AG04449 (cell line): Measurements from ENCODE around the gene MPL.

Experiments used
- CTCF ChIA-PET: fragments of 350-600 bp; formaldehyde crosslinking; extraction: SDS; loops from one replicate; lab custom pipeline; 2021; ENCODE audit warnings: antibody characterized with exemption; lab: Yijun Ruan, JAX
- POLR2A ChIA-PET: fragments of 400-600, 350-600 bp; formaldehyde crosslinking; extraction: SDS; loops from one replicate; lab custom pipeline; 2020; ENCODE audit warnings: antibody characterized with exemption, inconsistent platforms; lab: Yijun Ruan, JAX
- DNase-seq: peaks from one replicate; pipeline ENCODE4 v3.0.0-alpha.2; 2010; ENCODE audit warnings: low read depth, low spot score
- H3K4me3 ChIP-seq: 2 replicates; pipeline ENCODE4 v1.5.1; 2011; ENCODE audit warnings: low read depth, mild to moderate bottlenecking, control low read depth, low read length
- CTCF ChIP-seq: IDR thresholded peaks from one replicate; pipeline ENCODE4 v1.5.1; 2011; ENCODE audit warnings: mild to moderate bottlenecking, moderate library complexity, low read length, control low read depth, inconsistent platforms; ENCODE audit not compliant: insufficient read depth; ENCODE audit errors: missing control alignments

MPL gene

GRCh38 chr1:43314233-43314632 lies 23.4 kb upstream of the MPL start:
- CTCF ChIA-PET, result no interaction called here

DNA sequence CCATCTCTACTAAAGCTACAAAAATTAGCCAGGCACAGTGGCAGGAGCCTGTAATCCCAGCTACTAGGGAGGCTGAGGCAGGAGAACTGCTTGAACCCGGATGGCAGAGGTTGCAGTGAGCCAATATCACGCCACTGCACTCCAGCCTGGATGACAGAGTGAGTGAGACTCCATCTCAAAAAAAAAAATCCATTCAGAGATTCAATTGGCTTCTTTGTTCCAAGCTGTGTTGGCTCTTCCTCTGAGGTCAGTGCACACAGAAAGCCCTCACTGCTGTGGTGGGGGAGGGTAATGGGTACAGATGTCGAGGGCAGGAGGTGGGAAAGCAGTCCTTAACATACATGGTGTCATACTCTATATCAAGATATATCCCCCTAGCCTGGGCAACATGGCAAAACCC lies 22.1 kb upstream of the MPL start:
- ChIA-PET CTCF (no interaction called here), POLR2A (no interaction called here)
- no peak for TF ChIP-seq CTCF
- no peak for DNase-seq
- H3K4me3 ChIP-seq, result no peak overlapping the region

More at GRCh38 chr1:43314233-43314632, 23.4 kb upstream of the MPL start:
- no peak for DNase-seq
- H3K4me3 ChIP-seq, result no peak overlapping the region
- POLR2A ChIA-PET, result no interaction called here
- no peak for TF ChIP-seq CTCF

DNA sequence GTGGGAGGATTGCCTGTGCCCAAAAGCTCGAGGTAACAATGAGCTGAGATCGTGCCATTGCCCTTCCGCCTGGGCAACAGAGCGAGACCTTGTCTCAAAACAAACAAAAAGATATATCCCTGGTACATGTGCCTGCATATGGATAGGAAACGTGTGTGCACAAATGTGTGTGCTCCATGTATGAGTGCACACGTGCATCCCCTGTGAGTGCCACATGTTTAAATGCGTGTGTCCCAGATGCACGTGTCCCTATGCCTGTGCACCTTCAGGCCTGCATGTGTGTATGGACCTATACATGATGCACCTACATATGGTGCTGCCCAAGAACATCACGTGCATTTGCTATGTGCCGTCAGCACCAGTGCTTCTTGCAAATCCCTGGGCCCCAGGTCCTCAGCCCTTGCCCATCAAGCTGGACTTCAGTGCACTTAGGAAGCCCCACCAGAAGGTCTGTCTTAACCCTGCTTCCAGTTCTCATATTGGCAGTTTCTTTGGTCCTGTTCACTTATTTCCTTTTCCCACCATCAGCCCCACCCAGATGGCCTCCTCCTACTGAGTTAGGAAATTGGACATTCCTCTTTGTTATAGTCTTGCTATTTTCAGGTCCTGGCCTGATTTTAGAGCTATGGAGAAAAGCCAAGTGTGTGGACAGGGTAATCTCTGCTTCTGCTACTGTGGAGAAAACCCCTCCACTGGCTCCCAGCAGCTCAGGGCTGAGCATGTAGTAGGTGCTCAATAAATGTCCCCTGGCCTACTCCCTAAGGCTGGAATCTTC lies 21.5 kb upstream of the MPL start:
- no peak for TF ChIP-seq CTCF
- no peak overlapping the region for H3K4me3 ChIP-seq
- no peak for DNase-seq
- CTCF ChIA-PET, result interaction anchor here (0.7 to 1.2 kb wide), 2 partner anchors 14 to 23 kb away, joined by 3 read pairs; no protein-coding TSS in a partner anchor
- POLR2A ChIA-PET, result no interaction called here

- DNase-seq, result no peak
- POLR2A ChIA-PET, result no interaction called here
- no peak for TF ChIP-seq CTCF
These were observed 20.7 kb upstream of the MPL start for GRCh38 chr1:43316738-43317520.

DNA sequence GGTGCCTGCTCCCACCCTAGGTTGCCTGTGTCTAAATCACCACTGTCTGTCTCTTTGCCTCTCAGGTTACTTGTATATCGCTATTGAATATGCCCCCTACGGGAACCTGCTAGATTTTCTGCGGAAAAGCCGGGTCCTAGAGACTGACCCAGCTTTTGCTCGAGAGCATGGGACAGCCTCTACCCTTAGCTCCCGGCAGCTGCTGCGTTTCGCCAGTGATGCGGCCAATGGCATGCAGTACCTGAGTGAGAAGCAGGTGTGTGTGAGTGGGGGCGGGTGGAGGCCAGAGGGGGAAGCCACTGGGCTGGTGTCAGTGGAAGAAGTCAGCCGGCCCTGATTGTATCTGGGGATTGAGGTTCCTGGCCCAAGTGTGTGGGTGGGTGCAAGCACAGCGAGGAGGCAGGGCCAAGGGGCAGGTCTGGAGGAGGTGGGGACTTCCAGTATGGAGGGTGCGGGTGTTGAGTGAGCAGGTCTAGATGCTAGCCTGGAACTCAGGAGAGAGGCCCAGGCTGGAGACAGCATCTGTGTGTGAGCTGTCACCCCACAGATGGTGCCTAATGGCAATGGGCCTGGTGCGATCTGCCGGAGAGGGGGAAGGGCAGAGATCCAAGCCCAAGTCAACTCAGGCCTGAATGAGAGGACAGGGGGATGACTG lies 19.7 kb upstream of the MPL start:
- no peak for TF ChIP-seq CTCF
- POLR2A ChIA-PET, result no interaction called here
- CTCF ChIA-PET, result no interaction called here
- no peak overlapping the region for H3K4me3 ChIP-seq
- no peak for DNase-seq

More at GRCh38 chr1:43316738-43317520, 20.7 kb upstream of the MPL start:
- no peak overlapping the region for H3K4me3 ChIP-seq
- CTCF ChIA-PET, result interaction anchor here (0.7 to 1.2 kb wide), 2 partner anchors 14 to 24 kb away, joined by 3 read pairs; no protein-coding TSS in a partner anchor
